ENCODE results near the gene SCNN1G.

Gene SCNN1G

DNA sequence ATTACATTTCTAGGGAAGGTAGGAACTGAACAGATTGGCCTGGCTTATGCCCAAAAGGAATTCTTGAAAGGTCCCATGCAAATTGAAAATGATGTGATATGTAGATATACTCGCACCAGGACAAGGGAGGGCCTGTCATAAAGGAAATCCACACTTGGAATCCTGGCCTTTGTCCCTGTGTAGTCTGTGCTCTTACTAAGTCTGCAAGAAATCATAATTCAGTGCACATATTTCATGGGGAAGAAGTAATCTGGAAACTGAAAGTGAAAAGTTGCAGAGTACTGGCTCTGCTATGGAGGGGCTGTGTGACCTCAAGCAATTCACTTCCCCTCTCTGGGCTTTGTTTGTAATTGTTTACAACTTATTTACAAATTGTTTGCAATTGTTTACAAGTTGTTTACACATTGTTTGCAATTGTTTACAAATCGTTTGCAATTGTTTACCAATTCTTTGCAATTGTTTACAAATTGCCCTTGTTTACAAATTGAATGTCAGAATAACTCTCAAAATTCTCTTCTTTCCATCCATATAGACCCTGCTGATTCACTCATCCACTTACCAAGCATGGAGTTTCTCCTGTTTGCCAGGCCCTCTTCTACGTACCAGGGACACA, 12.9 kb downstream of the SCNN1G start:
- H3K4me3 ChIP-seq (ENCODE audit: low read length), result no peak overlapping the region
- no peak for DNase-seq (ENCODE audit: low read depth)
- TF ChIP-seq, protein P1, sequence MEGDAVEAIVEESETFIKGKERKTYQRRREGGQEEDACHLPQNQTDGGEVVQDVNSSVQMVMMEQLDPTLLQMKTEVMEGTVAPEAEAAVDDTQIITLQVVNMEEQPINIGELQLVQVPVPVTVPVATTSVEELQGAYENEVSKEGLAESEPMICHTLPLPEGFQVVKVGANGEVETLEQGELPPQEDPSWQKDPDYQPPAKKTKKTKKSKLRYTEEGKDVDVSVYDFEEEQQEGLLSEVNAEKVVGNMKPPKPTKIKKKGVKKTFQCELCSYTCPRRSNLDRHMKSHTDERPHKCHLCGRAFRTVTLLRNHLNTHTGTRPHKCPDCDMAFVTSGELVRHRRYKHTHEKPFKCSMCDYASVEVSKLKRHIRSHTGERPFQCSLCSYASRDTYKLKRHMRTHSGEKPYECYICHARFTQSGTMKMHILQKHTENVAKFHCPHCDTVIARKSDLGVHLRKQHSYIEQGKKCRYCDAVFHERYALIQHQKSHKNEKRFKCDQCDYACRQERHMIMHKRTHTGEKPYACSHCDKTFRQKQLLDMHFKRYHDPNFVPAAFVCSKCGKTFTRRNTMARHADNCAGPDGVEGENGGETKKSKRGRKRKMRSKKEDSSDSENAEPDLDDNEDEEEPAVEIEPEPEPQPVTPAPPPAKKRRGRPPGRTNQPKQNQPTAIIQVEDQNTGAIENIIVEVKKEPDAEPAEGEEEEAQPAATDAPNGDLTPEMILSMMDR (conservative IDR thresholded peaks at IDR 0.05; ENCODE audit: low read depth, low read length), result no peak

DNA sequence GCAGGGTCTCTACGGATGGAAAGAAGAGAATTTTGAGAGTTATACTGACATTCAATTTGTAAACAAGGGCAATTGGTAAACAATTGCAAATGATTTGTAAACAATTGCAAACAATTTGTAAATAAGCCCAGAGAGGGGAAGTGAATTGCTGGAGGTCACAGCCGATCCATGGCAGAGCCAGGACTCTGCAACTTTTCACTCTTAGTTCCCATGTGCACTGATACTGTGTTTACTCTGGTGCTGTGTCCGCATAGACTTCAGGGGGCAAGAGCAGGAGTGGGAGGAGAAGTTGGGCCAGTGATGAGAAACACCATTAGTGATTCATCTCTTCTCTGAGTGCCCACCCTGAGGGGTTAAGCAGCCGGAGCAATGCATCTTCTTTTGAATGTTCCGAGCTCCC, 14.0 kb downstream of the SCNN1G start:
- DNase-seq (ENCODE audit: low read depth), result no peak
- no peak overlapping the region for H3K4me3 ChIP-seq (ENCODE audit: low read length)
- TF ChIP-seq, protein P1 (conservative IDR thresholded peaks at IDR 0.05; ENCODE audit: low read depth, low read length), result no peak

DNA sequence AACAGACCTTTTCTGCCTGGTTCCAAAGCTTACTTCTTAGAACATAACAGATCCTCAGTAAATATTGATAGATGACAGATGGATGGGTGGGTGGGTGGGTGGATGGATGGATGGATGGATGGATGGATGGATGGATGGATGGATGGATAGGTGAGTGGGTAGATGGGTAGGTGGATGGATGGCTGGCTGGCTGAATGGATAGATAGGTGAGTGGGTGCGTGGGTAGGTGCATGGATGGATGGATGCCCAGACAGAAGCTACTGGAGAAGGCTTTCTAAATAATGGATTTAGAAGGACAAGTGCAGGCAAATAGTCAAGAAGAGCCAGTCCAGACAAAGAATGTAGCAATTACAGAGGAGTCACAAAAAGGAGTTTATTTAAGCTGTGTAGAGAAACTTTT, 19.6 kb downstream of the SCNN1G start:
- TF ChIP-seq, protein P1 (conservative IDR thresholded peaks at IDR 0.05; ENCODE audit: low read depth, low read length), result no peak
- no peak overlapping the region for H3K4me3 ChIP-seq (ENCODE audit: low read length)
- DNase-seq (ENCODE audit: low read depth), result no peak

DNA sequence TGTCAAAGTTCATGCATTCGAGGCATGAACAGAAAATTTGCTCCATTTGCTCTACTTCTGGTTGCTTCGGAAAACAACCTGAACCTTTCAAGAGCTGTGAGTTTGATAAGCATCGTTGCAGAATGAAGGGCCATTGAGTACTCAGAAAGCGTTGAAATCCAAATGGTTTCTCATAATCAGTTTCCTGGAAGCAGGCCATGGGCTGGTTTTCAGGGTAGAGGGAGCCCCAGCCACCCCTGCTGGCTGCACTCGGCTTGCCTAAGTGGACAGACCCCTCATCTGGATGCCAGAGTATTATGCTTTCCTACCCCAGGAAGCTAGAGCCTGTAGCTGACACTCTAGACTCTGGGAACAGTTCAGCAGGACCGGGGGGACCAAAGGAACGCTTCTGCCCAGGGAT, 24.4 kb downstream of the SCNN1G start:
- TF ChIP-seq, protein P1 (conservative IDR thresholded peaks at IDR 0.05; ENCODE audit: low read depth, low read length), result no peak
- no peak for DNase-seq (ENCODE audit: low read depth)
- no peak overlapping the region for H3K4me3 ChIP-seq (ENCODE audit: low read length)

DNA sequence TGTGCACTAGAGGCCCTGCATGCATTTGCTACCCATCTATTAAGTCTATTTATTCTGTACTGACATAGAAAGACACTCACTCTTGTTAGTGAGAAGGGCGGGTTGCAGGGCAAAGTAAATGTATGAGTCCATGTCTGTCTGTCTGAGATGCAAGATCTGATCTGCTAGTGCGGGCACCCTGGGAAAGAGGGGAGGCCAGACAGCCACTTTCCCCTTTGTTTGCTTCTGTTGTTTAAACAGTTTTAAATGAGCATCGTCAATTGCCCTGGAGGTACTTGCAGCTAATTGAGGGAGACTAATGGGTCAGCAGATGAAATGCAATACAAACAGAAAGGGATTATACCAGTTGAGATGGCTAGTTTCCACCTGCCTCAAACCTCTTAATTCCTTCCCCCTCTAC, 24.9 kb downstream of the SCNN1G start:
- H3K4me3 ChIP-seq (ENCODE audit: low read length), result no peak overlapping the region
- no peak for DNase-seq (ENCODE audit: low read depth)
- TF ChIP-seq, protein P1 (conservative IDR thresholded peaks at IDR 0.05; ENCODE audit: low read depth, low read length), result no peak

DNA sequence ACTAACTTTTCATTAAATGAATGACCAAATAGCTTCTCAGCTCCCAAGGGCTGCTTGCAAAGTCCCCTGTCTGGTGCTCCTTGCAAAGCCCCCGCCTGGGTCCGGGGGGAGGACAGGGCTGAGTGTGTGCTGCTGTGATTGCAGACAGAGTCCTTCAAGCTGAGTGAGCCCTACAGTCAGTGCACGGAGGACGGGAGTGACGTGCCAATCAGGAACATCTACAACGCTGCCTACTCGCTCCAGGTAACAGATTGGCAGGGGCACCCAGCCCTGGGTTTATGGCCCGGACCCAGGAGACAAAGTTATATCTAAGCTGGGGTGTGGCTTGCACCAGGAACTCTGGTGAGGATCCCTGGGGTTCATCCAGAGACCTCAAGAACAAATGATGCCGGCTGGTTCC, 27.1 kb downstream of the SCNN1G start:
- TF ChIP-seq, protein P1 (conservative IDR thresholded peaks at IDR 0.05; ENCODE audit: low read depth, low read length), result no peak
- no peak for DNase-seq (ENCODE audit: low read depth)
- no peak overlapping the region for H3K4me3 ChIP-seq (ENCODE audit: low read length)

DNA sequence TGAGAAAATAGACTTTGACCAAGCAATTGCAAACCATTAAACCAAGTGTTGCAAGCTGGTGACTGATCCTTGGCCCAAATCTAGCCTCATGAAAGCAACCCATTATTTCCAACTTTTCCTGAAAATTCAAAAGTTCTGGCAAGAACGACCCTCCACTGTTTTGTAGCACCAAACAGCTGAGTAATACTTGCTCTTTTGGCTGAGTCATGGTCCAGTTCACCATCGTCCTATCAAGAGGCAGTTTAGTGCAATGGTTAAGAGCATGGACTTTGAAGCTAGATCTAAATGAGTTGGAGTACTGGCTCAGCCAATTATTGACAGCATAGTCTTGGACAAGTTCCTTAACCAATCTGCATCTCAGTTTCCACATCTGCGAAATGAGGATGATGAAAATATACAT, 31.3 kb downstream of the SCNN1G start:
- TF ChIP-seq, protein P1 (conservative IDR thresholded peaks at IDR 0.05; ENCODE audit: low read depth, low read length), result no peak
- no peak overlapping the region for H3K4me3 ChIP-seq (ENCODE audit: low read length)
- no peak for DNase-seq (ENCODE audit: low read depth)
